NCI-H1417 (cell line): ENCODE data around the gene NAV2.

Experiments
- DNase-seq, 3 experiments: peaks; one replicate each; lab custom pipeline; 2025; lab: John Stamatoyannopoulos, UW

The NAV2 gene

DNA sequence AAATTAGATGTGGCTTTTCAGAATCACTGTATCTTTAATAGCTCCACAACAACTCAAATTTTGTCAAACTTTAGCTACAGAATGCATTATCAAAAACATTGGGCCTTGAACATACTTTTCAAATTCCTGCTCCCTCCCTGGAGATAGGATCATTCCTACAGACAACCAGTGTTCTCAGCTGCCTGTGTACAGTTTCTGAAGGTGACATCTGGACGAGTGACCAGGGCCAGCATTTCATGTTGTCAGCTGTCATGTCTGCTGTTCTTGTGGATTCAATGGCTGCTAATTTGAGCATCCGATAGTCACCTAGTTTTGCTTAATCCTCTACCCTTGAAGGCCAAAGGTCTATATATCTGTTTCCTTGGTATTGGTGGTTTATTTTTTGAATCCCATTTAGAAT is 259.5 kb downstream of the NAV2 start:
- DNase-seq, result no peak

DNA sequence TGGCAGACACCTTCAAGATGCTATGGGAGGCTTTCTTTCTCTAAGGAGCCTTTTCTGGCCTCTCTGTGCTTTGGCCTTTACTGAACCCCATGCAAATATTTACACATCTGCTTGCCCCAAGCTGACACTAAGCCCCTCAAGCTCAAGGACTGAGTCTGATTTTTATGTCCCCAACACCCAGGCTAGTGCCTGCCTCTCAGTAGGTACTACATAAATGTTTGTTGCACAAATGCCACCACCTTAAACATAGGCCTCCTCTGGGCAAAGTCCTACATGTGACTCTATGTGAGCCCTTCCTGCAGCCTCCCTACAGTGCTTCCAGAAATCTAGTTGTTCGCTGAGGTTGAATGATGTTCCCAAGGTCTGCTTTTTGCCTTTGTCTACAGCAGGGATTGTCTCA is 260.0 kb downstream of the NAV2 start:
- DNase-seq, result no peak

DNA sequence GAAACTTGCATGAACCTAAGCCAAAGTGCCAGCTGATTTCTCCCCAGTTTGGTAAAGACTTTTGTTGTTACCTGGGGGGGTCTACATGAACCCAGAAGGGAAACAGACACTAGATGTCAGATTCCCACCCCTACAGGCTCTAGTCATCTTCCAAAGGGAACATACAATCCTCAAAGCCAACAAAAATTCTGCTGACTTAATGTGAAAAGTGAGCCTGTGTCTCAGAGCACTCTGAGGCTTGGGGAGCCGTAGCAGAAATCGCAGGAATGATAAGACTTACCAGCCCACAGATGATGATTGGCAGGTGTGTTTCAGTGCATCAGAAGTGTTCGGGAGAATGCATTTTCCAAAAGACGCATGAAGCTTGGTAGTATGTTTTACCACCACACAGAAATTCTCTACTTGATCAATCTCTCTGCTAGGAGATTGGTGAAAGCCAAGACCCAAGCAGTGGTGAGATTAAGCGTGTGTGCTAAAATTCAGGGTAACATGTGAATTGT is 260.5 kb downstream of the NAV2 start:
- no peak for DNase-seq

DNA sequence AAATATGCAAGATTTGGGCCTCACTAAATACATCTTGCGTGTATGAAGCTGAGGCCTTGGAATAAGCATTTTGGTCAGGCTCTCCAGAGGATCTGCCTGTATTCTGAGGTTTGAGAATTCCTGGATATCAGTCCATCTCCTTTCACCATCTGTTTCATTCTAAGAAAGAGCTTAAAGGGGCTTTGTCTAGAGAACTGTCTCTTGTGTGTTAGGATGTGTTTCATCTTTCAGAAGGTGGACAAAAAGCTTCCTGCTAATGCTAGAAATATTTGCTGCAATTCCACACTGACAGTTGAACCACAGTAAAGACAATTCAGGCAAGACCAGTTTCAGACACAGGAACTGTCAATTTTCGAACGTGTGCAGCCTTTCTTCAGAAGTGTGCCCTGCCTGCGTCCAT is 262.2 kb downstream of the NAV2 start:
- peak in 1 of 3 experiments; percentile 28 for DNase-seq

- DNase-seq, result peak in 1 of 3 experiments; percentile 28
These were observed 262.9 kb downstream of the NAV2 start for GRCh38 chr11:19975414-19975990.

DNA sequence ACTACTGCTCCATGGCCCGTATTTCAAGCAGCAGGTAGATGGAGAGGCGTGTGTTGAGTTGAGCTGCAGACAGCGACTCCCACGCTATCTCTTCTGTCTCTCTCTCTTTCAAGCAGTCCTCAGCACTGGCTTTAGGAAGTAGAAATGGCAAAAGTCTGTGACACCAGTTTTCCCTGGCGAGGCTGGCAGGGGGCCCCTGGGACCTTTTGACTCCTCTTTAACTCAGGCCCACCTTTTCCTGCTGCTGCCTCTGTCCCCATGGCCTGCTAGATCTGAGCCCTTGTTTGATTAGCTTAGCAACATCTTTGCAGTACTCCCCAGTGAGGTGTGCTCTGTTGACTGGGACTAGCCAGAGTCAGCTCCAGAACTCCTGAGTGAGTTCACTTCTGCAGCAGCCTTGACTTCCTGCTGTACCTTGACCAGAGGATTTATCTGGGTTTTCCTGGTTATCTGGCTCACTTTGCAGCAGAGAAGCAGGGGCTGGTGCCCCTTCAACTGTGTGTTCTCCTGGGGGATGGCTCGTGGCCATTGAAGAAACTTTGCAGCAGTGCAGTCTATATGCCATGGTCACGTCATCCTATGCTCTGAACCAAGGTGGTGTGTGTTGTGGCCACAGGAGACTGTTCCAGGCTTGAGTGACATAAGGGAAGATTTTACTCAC is 263.8 kb downstream of the NAV2 start:
- no peak for DNase-seq

DNA sequence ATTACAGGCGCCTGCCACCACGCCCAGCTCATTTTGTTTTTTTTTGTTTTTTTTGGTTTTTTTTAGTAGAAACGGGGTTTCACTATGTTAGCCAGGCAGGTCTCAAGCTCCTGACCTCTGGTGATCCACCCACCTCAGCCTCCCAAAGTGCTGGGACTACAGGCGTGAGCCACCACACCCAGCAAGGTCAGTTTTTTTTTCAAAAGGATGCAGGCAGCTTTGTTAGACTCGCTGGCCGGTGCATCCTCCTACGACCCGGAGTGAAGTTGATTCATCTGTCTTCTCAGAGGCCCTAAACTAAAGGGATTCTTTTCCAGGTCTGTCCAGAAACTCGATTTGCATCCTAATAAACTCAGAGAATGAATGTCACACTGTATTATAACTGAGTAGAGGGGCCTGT is 265.3 kb downstream of the NAV2 start:
- no peak for DNase-seq

DNA sequence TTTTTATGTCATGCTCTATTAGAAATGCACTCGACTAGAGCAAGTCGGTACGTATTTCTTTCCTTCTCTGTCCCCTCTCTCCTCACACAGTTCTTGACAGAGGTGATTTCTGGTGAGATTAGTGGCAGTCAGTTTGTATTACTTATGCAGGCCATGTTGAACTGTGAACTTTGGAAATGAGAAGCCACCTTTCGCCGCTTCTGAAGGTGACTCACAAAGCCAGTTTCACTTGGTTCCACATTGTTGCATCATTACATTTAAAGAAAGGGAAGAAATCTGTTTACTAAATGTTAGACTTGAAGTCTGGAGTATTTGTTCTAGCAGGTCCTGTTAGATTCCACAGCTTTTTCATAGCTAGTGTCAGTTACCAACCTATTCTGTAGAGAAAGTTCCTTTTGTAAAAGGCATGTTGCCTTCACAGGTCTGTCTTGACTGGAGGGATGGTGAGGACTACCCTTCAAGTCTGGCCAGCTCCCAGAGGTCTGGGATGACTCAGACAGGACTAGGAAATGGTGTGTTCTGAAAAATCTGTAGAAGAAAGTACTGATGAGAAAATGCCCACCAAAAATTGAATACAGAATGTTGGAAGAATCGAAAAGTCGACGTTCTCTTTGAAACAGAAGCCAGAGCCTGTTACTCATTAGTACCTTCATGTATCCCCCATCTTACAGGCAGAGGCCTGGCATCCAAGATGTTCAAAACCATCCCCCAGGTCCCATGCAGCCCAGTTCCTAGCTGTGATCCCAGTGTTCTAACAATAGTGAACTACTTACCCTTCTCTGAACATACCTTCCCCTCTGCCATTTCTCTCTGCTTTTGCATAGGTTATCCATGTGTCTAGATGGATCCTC is 266.3 kb downstream of the NAV2 start:
- no peak for DNase-seq

- no peak for DNase-seq
These were observed 266.8 kb downstream of the NAV2 start for GRCh38 chr11:19979519-19979845.

- DNase-seq, result no peak
These were observed 267.8 kb downstream of the NAV2 start for GRCh38 chr11:19980388-19980787.

DNA sequence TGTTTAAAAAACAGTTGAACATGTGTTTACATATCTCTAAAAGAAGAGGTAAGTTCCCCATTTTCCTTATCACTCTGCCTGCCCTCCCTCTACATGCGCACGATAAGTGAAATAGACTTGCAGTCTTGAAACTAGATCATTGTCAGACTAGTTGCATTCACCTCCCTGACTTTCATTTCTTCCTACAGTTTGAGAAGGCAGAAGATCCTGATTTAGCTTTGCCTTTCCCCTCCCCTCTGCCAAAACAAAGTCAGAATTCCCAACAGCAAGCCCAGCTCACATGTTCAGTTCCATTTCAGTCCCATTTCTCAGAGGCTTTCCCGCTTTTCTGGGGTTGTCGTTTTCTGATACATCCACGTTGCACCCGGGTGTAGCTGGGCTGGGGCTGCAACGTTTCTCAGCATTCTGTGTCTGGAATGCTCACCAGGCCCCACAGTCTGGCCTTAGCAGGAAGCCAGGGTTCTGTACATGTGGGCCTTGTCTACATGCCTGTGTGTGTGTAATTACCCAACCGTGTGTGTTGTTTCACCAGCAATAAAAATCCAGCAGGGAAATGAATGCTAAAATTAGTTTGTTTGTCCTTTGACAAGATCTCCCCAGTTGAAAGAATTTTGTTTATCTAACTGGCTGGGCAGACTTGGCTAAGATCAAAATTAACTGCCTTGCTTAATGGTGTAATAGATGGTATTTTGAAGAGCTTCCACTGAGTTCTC is 268.5 kb downstream of the NAV2 start:
- peak in 2 of 3 experiments; percentile 29 to 64 for DNase-seq

DNA sequence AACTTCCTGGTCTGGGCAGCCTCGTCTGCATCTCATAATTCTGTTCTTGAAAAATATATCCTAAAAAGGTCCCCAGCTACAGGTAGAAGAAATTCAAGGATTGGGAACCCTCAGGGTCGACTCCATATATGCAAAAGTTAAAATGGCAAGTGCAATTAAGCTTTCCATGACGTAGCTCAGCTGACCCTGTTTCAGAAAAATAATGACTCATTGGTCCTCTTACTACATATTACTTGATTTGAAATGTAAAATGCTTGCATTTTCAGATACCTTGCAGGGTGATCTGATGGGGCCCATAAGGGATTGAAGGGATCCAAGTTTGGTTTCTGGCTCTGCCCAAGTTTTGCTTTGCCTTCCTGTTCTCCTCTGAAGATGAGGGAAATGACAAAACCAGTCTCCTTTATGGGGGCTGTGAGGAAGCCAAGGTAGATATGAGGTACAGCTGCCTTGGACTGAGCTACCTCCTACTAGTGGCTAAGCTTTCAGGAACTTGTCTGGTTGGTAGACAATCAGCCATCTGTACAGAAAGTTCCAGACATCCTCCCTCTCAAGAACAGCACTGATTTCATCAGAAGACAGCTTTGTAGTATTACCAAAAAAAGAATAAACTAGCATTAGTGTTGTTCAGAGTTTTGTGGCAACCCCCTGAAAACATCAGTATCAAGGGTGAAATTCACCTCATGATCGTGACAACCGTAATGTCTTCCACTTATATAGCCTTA is 270.3 kb downstream of the NAV2 start:
- DNase-seq, result no peak

- DNase-seq, result no peak
These were observed 271.6 kb downstream of the NAV2 start for GRCh38 chr11:19984048-19984742.

DNA sequence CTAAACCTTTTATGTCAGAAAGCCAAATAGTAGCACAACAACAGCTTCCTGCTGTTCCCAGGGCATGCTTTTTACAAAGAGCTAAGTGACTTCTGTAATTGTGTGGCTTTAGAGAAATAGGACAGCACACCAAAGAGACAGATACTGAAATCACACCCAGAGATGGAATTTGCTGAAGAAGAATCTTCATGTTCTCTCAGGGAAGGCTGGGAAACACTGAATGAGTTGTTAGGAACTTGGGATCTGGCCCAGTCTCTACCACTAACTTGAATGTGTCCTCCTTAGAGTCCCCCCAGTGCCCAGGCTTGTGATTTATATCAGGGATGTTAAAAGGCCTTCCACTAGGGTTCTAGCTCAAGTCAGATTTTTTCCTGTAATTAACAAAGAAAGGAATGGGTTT is 272.5 kb downstream of the NAV2 start:
- DNase-seq, result no peak

DNA sequence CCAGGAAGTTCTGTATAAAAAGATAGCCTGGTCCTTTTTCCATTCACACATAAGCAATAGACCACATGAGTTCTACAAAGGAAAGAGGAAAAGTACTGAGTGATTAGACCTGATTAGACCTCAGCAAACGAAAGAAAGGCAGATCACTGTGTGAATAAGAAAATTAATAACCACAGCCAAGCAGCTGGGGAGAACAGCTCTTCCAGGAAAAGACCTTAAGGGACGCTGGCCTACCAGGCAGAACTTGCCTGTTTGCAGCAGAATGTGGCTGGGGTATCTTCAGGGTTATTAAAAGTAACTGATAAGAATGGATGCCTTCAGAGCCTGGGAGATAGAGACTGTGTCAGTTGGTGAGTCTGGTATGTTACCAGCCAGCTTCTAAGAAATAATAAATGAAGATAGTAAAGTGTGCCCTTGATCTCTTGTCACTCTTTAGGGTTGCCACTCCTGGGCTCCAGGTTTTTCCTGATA is 274.7 kb downstream of the NAV2 start:
- DNase-seq, result no peak

GRCh38 chr11:19988598-19988997 is 276.0 kb downstream of the NAV2 start:
- DNase-seq, result no peak

GRCh38 chr11:19989191-19989590 is 276.6 kb downstream of the NAV2 start:
- DNase-seq, result no peak

- DNase-seq, result no peak
These were observed 279.5 kb downstream of the NAV2 start for GRCh38 chr11:19992162-19992561.

GRCh38 chr11:19992998-19993397 is 280.4 kb downstream of the NAV2 start:
- DNase-seq, result no peak

DNA sequence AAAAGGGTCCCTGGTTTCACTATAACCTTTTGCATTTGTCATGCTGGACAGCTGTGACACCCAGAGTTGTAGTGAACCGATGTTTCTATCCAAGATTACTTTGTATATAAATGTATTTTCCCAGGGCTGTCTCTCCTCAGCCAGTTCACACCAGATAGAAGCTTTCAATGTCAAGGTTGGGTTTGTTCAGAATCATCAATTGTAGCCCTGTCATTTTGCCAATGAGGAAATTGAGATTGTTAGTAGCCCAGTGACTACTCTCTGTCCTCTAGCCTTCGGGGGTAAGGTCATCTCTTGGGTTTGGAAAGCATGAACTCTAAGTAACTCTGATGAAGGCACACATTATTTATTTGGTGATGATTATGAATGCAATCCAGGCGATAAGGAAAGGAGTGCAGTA is 282.0 kb downstream of the NAV2 start:
- DNase-seq, result no peak

DNA sequence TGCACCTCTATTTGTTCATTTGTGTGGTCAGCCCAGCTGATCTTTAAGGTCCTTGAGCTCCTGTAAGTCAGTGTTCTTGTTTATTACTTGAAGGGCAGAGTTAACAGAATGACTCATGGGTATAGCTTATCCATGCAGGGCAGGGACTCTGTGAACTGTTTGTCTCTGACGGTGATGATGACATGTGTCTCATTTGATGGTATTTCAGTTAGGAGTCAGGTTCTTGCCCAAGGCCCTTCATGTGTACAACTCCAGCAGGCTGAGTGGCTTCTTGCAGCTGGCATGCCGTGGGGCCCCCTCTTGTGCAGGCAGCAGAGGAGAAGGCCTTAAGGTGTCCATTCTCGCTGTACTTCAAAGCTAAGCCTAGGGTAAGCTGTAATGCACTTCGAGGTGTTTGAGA is 282.5 kb downstream of the NAV2 start:
- no peak for DNase-seq
